Vagina (tissue), 2 donors: Measurements from ENCODE around the gene GBP5. TPM values are rescaled to one million over a fixed set of nuclear protein-coding genes. Genes with fewer than 3 reads are reported as not detected.
"Not testable (repeated sequence)": the region's sequence is repeated elsewhere in the genome, so short reads cannot be mapped to it uniquely, and the experiment has no call there.

Experiments
- DNase-seq, 2 donors: peaks; one replicate each; pipeline ENCODE4 v3.0.0-alpha.2; 2017; ENCODE audit errors: extremely low spot score in 2 of 2
- H3K27ac ChIP-seq: fragments of 200-600 bp; sonication (generic); one replicate; pipeline ENCODE4 v1.5.1; 2019
- H3K27me3 ChIP-seq: fragments of 200-600 bp; sonication (generic); one replicate; pipeline ENCODE4 v1.5.1; 2019
- H3K36me3 ChIP-seq, 2 donors: fragments of 200-600 bp; sonication (generic); one replicate each; pipeline ENCODE4 v1.5.1; 2017 to 2019
- H3K4me1 ChIP-seq: fragments of 200-600 bp; sonication (generic); one replicate; pipeline ENCODE4 v1.5.1; 2019
- H3K4me3 ChIP-seq, 2 donors: fragments of 200-600 bp; sonication (generic); 1 replicate in 1 of 2; 2 replicates in 1 of 2; pipeline ENCODE4 v1.5.1; 2016 to 2019
- H3K9me3 ChIP-seq: fragments of 200-600 bp; sonication (generic); one replicate; pipeline ENCODE4 v1.5.1; 2019
- POLR2A ChIP-seq, 2 donors: fragments of 450-650 bp; IDR thresholded peaks; one replicate each; pipeline ENCODE4 v1.6.1; 2017; ENCODE audit warnings: antibody characterized with exemption in 2 of 2, mild to moderate bottlenecking in 2 of 2, moderate library complexity in 2 of 2
- POLR2AphosphoS5 ChIP-seq, 2 donors: sonication (generic); formaldehyde crosslinking; IDR thresholded peaks; one replicate each; pipeline ENCODE4 v1.9.0; 2017; ENCODE audit warnings: antibody characterized with exemption in 2 of 2, mild to moderate bottlenecking in 2 of 2, low read depth in 1 of 2; ENCODE audit not compliant: insufficient read depth in 1 of 2
- intact Hi-C: fragments of 100-400 bp; cut with DNase I; formaldehyde crosslinking; loops from one replicate; pipeline ENCODE4 v1.15.1; 2023
- total RNA-seq: library from RNA; depleted of rRNA; stranded (reverse); fragments of >200 nt; gene quantifications from one replicate; pipeline ENCODE4 v1.2.3, GENCODE V29; 2016
- TF ChIP-seq, protein P1 (sequence below), 3 experiments: fragments of 450-650 bp in 2 of 3; fragments of 200-600 bp in 1 of 3; sonication (generic) in 1 of 3; IDR thresholded peaks; one replicate each; pipeline ENCODE4 v1.5.1; 2017 to 2019; ENCODE audit warnings: antibody characterized with exemption in 3 of 3, mild to moderate bottlenecking in 2 of 3, moderate library complexity in 2 of 3

Gene GBP5
- total RNA-seq, 1 donor from 2014 or later, result 4.2 TPM

DNA sequence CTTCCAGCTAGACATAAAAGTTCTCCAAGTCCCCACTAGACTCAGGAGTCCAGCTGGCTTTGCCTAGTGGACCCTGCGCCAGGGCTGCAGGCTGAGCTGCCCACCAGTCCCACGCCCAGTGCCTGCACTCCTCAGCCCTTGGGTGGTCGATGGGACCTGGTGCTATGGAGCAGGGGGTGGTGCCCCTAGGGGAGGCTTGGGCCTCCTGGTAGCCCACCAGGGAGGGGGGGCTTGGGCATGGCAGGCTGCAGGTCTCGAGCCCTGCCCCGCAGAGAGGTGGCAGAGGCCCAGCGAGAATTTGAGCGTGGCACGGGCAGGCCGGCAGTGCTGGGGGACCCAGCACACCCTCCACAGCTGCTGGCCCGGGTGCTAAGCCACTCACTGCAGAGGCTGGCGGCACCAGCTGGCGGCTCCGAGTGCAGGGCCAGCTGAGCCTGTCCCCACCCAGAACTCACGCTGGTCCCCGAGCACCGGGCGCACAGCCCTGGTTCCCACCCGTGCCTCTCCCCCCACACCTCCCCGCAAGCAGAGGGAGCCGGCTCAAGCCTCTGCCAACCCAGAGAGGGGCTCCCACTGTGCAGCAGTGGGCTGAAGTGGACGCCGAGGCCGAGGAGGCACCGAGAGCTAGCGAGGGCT is 30.2 kb upstream of the GBP5 start:
- no peaks in the 10 kb centered on the region for H3K27me3 ChIP-seq
- no peak for DNase-seq
- no peak overlapping the region for H3K4me3 ChIP-seq
- TF ChIP-seq, protein P1, sequence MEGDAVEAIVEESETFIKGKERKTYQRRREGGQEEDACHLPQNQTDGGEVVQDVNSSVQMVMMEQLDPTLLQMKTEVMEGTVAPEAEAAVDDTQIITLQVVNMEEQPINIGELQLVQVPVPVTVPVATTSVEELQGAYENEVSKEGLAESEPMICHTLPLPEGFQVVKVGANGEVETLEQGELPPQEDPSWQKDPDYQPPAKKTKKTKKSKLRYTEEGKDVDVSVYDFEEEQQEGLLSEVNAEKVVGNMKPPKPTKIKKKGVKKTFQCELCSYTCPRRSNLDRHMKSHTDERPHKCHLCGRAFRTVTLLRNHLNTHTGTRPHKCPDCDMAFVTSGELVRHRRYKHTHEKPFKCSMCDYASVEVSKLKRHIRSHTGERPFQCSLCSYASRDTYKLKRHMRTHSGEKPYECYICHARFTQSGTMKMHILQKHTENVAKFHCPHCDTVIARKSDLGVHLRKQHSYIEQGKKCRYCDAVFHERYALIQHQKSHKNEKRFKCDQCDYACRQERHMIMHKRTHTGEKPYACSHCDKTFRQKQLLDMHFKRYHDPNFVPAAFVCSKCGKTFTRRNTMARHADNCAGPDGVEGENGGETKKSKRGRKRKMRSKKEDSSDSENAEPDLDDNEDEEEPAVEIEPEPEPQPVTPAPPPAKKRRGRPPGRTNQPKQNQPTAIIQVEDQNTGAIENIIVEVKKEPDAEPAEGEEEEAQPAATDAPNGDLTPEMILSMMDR (IDR thresholded peaks at IDR 0.05), result no peak
- no peak for TF ChIP-seq POLR2A (IDR thresholded peaks at IDR 0.05)
- TF ChIP-seq POLR2AphosphoS5 (IDR thresholded peaks at IDR 0.05; ENCODE audit: insufficient read depth in 1 of 2, low read depth in 1 of 2), result no peak
- no peaks in the 10 kb centered on the region for H3K9me3 ChIP-seq
- no peaks in the 10 kb centered on the region for H3K36me3 ChIP-seq
- intact Hi-C loops, result no loop called here
- no peak overlapping the region for H3K27ac ChIP-seq
- no peaks in the 10 kb centered on the region for H3K4me1 ChIP-seq

GRCh38 chr1:89299739-89300463 is 27.2 kb upstream of the GBP5 start:
- H3K27ac ChIP-seq, H3K4me3 ChIP-seq, H3K36me3 ChIP-seq, H3K27me3 ChIP-seq, H3K9me3 ChIP-seq, H3K4me1 ChIP-seq, DNase-seq, intact Hi-C loops: not testable (repeated sequence)

GRCh38 chr1:89298461-89298860 is 25.8 kb upstream of the GBP5 start:
- no peak for TF ChIP-seq POLR2A (IDR thresholded peaks at IDR 0.05)
- TF ChIP-seq, protein P1 (IDR thresholded peaks at IDR 0.05), result no peak
- TF ChIP-seq POLR2AphosphoS5 (IDR thresholded peaks at IDR 0.05; ENCODE audit: insufficient read depth in 1 of 2, low read depth in 1 of 2), result no peak
- no peaks in the 10 kb centered on the region for H3K36me3 ChIP-seq

DNA sequence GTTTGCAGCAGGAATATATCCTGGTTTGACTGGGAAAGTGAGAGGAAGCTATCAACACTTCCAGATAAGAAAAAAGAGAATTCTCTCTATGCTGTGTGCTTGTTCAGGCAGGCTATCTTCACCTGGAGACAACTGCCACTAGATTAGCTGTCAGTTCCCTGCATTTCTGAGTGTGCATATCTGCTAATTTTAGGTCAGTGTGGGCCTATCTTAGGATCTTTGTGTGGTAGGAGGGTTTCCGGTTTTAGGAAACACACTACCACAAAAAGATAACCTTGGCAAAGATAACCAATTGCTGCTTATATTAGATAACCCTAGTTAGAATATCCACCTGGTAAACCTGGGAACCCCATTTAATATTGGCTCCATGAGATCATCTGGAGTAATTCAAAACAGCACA is 22.5 kb upstream of the GBP5 start:
- no peaks in the 10 kb centered on the region for H3K27me3 ChIP-seq
- H3K4me1 ChIP-seq, result no peaks in the 10 kb centered on the region
- no peaks in the 10 kb centered on the region for H3K9me3 ChIP-seq
- no peak overlapping the region for H3K27ac ChIP-seq
- TF ChIP-seq POLR2A (IDR thresholded peaks at IDR 0.05) (no peak), POLR2AphosphoS5 (IDR thresholded peaks at IDR 0.05; ENCODE audit: insufficient read depth in 1 of 2, low read depth in 1 of 2) (no peak)
- TF ChIP-seq, protein P1 (IDR thresholded peaks at IDR 0.05), result no peak
- no peak overlapping the region for H3K4me3 ChIP-seq
- no peak for DNase-seq
- no peaks in the 10 kb centered on the region for H3K36me3 ChIP-seq
- intact Hi-C loops, result no loop called here

More at GRCh38 chr1:89298461-89298860, 25.8 kb upstream of the GBP5 start:
- intact Hi-C loops, result no loop called here
- no peak overlapping the region for H3K4me3 ChIP-seq
- no peak overlapping the region for H3K27ac ChIP-seq
- no peaks in the 10 kb centered on the region for H3K9me3 ChIP-seq
- H3K27me3 ChIP-seq, result no peaks in the 10 kb centered on the region
- DNase-seq, result no peak
- no peaks in the 10 kb centered on the region for H3K4me1 ChIP-seq

GRCh38 chr1:89291276-89291675 is 18.6 kb upstream of the GBP5 start:
- Histone ChIP-seq H3K27me3 (no peaks in the 10 kb centered on the region), H3K9me3 (no peaks in the 10 kb centered on the region), H3K4me3 (no peak overlapping the region), H3K27ac (no peak overlapping the region), H3K36me3 (no peaks in the 10 kb centered on the region), H3K4me1 (peaks cover 14% of the 10 kb centered on the region)
- TF ChIP-seq, protein P1 (IDR thresholded peaks at IDR 0.05), result no peak
- no peak for TF ChIP-seq POLR2AphosphoS5 (IDR thresholded peaks at IDR 0.05; ENCODE audit: insufficient read depth in 1 of 2, low read depth in 1 of 2)
- no peak for TF ChIP-seq POLR2A (IDR thresholded peaks at IDR 0.05)
- intact Hi-C loops, result no loop called here
- DNase-seq, result no peak
